ENCODE results near the gene NOVA1. TPM values are rescaled to one million over a fixed set of nuclear protein-coding genes. Genes with fewer than 3 reads are reported as not detected.

Gene NOVA1
- total RNA-seq, 1 donor from 2014 or later = 13.3 TPM

DNA sequence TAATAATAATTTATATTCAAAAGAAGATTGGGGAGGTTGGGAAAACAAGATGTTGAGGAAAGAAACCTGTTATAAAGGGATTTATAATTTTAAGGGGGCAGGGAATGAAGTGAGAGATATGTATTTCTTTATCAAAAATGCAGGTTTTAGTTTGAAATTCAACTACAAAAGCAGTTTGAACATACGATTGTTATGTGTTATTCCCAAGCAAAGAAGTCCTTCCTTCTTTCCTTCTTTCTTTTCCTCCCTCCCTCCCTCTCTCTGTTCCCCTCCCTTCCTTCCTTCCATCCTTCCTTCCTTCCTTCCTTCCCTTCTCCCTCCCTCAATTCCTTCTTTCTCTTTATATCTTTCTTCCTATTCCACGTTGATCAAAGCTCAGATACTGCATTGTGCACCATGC, 173.3 kb downstream of the NOVA1 start:
- H3K4me3 Mint-ChIP-seq = no peak overlapping the region
- DNase-seq (ENCODE audit: low spot score in 2 of 2, unreplicated experiment in 2 of 2) = no peak
- H3K9me3 Mint-ChIP-seq = no peaks in the 10 kb centered on the region
- H3K36me3 Mint-ChIP-seq = no peaks in the 10 kb centered on the region
- TF ChIP-seq, protein P1, sequence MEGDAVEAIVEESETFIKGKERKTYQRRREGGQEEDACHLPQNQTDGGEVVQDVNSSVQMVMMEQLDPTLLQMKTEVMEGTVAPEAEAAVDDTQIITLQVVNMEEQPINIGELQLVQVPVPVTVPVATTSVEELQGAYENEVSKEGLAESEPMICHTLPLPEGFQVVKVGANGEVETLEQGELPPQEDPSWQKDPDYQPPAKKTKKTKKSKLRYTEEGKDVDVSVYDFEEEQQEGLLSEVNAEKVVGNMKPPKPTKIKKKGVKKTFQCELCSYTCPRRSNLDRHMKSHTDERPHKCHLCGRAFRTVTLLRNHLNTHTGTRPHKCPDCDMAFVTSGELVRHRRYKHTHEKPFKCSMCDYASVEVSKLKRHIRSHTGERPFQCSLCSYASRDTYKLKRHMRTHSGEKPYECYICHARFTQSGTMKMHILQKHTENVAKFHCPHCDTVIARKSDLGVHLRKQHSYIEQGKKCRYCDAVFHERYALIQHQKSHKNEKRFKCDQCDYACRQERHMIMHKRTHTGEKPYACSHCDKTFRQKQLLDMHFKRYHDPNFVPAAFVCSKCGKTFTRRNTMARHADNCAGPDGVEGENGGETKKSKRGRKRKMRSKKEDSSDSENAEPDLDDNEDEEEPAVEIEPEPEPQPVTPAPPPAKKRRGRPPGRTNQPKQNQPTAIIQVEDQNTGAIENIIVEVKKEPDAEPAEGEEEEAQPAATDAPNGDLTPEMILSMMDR (IDR thresholded peaks at IDR 0.05; ENCODE audit: unreplicated experiment) = no peak
- no peaks in the 10 kb centered on the region for H3K4me1 Mint-ChIP-seq
- peaks cover 26% of the 10 kb centered on the region for H3K27me3 Mint-ChIP-seq (ENCODE audit: low read depth)
- no peak overlapping the region for H3K27ac Mint-ChIP-seq

DNA sequence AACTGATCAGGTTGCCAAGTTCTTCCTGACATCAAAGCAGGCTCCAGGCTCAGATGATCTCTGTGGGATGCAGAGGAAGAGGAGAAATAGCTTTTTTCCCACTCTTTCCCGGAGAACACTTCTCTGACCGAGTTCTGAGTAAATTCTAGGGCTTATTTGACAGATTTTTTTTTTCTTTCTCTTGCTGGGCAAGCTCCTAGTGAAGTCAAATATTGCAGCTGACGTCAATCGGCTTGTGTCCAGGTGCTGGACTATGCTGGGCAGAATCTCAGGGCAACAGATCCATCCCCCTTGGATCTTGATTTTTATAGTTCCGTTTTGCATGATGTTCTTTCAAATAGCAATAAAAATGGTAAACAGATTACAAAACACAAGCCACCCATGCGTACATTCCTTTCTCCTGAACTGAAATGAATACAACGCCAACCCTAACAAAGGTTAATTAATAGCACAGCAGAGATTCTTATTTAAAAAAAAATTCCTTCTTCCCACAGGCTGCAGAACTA, 182.2 kb downstream of the NOVA1 start:
- Mint-ChIP-seq H3K27me3 (ENCODE audit: low read depth) (peaks cover 36% of the 10 kb centered on the region), H3K36me3 (no peaks in the 10 kb centered on the region), H3K4me3 (no peak overlapping the region), H3K9me3 (no peaks in the 10 kb centered on the region), H3K4me1 (no peaks in the 10 kb centered on the region), H3K27ac (no peak overlapping the region)
- DNase-seq (ENCODE audit: low spot score in 2 of 2, unreplicated experiment in 2 of 2) = no peak
- TF ChIP-seq, protein P1 (IDR thresholded peaks at IDR 0.05; ENCODE audit: unreplicated experiment) = no peak

DNA sequence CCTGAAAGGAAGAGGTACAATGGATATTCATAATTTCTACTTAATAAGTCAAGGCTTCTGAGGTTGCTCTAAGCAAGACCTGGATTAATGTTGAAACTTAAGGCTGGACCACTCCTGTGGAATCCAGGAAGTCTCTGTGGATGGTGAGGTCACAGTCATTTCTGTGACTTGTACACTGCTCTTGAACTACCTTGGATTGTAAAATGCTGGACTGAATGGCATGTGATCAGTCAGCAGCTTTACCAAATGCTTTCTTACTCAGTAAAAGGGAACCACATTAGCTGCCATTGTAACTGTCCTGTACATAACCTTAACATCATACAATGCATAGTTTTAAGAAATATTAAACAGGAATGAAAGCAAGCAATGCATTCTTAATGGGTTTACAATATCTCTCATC, 182.9 kb downstream of the NOVA1 start:
- H3K27me3 Mint-ChIP-seq (ENCODE audit: low read depth) = peaks cover 33% of the 10 kb centered on the region
- H3K27ac Mint-ChIP-seq = no peak overlapping the region
- H3K4me1 Mint-ChIP-seq = no peaks in the 10 kb centered on the region
- no peaks in the 10 kb centered on the region for H3K36me3 Mint-ChIP-seq
- no peak for DNase-seq (ENCODE audit: low spot score in 2 of 2, unreplicated experiment in 2 of 2)
- no peak overlapping the region for H3K4me3 Mint-ChIP-seq
- TF ChIP-seq, protein P1 (IDR thresholded peaks at IDR 0.05; ENCODE audit: unreplicated experiment) = no peak
- no peaks in the 10 kb centered on the region for H3K9me3 Mint-ChIP-seq

DNA sequence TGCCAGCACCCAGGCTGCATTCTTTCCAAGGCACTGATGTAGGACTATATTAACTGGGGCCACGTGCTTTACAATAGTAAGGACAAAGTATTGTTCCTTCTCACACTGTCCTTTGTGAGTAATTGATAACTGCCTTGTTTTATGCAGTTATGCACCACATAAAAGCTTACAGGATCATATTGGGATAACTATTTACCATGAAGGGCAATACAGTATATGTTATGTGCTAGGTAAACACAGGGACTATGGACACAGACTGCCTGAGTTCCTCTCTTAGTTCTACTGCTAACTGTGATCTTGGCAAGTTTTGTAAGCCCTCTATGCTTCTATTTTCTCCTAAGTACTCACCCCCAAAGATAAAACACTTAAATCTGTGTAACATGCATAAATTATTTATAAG, 183.7 kb downstream of the NOVA1 start:
- Mint-ChIP-seq H3K27me3 (ENCODE audit: low read depth) (peaks cover 27% of the 10 kb centered on the region), H3K27ac (no peak overlapping the region), H3K9me3 (no peaks in the 10 kb centered on the region), H3K4me3 (no peak overlapping the region), H3K36me3 (no peaks in the 10 kb centered on the region), H3K4me1 (no peaks in the 10 kb centered on the region)
- TF ChIP-seq, protein P1 (IDR thresholded peaks at IDR 0.05; ENCODE audit: unreplicated experiment) = no peak
- no peak for DNase-seq (ENCODE audit: low spot score in 2 of 2, unreplicated experiment in 2 of 2)

DNA sequence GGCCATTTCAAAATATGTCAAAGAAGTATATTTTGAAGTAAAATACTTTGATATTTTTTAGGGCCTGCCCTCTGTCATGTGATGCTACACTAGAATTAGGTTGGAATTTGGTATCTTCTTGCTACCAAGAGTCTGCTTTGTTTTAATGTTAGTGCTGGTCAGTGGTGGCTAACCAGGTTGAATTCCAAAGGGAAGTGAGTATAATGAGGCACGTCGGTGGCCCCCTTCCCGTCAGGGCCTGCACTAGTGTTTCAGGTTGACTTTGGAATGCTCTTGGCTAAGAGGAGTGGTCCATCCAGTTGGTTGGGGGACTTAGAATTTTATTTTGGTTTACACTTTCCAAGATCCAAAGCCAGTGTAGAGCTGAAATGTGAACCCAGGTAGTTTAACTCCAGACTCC, 185.4 kb downstream of the NOVA1 start:
- no peak overlapping the region for H3K27ac Mint-ChIP-seq

More for the DNA sequence above, 185.4 kb downstream of the NOVA1 start:
- DNase-seq (ENCODE audit: low spot score in 2 of 2, unreplicated experiment in 2 of 2) = no peak
- H3K36me3 Mint-ChIP-seq = no peaks in the 10 kb centered on the region
- TF ChIP-seq, protein P1 (IDR thresholded peaks at IDR 0.05; ENCODE audit: unreplicated experiment) = no peak
- H3K4me3 Mint-ChIP-seq = no peak overlapping the region
- no peaks in the 10 kb centered on the region for H3K9me3 Mint-ChIP-seq
- H3K4me1 Mint-ChIP-seq = no peaks in the 10 kb centered on the region
- H3K27me3 Mint-ChIP-seq (ENCODE audit: low read depth) = peaks cover 31% of the 10 kb centered on the region
